Gastroesophageal sphincter (tissue), 3 donors: ENCODE measurements around the gene SH3PXD2A.

Experiments
- CTCF ChIP-seq, 4 experiments: fragments of 200-600 bp in 2 of 4; fragments of 450-650 bp in 2 of 4; sonication (generic) in 1 of 4; IDR thresholded peaks; one replicate each; pipeline ENCODE4 v1.5.1; 2017 to 2019; ENCODE audit warnings: antibody characterized with exemption in 4 of 4, mild to moderate bottlenecking in 2 of 4, moderate library complexity in 2 of 4
- EP300 ChIP-seq: sonication (generic); formaldehyde crosslinking; IDR thresholded peaks from one replicate; pipeline ENCODE4 v1.6.1; 2017; ENCODE audit warnings: antibody characterized with exemption, mild to moderate bottlenecking
- POLR2A ChIP-seq, 2 donors: fragments of 450-650 bp; IDR thresholded peaks; one replicate each; pipeline ENCODE4 v1.6.1; 2017; ENCODE audit warnings: antibody characterized with exemption in 2 of 2, mild to moderate bottlenecking in 2 of 2, moderate library complexity in 1 of 2
- POLR2AphosphoS5 ChIP-seq: sonication (generic); formaldehyde crosslinking; IDR thresholded peaks from one replicate; pipeline ENCODE4 v1.6.1; 2017; ENCODE audit warnings: antibody characterized with exemption

GRCh38 chr10:103748020-103748419, 107.4 kb downstream of the SH3PXD2A start:
- TF ChIP-seq POLR2A (IDR thresholded peaks at IDR 0.05) (no peak), CTCF (IDR thresholded peaks at IDR 0.05) (no peak), POLR2AphosphoS5 (no peak), EP300 (no peak)
